Upper lobe of left lung (tissue), 6 donors: ENCODE results near the gene ABCA13. TPM values are rescaled to one million over a fixed set of nuclear protein-coding genes. Genes with fewer than 3 reads are reported as not detected.

Experiments used
- ATAC-seq, 2 donors: fragments of 200-7000 bp; cut with Tn5 transposase; one replicate each; pipeline ENCODE4 v1.9.1; 2022; ENCODE audit warnings: mild to moderate bottlenecking in 2 of 2, moderate library complexity in 2 of 2; ENCODE audit not compliant: low FRiP score in 2 of 2
- DNase-seq, 2 donors: peaks; one replicate each; pipeline ENCODE4 v3.0.0-alpha.2; 2019 to 2020
- H3K27ac ChIP-seq, 4 donors: fragments of 200-600 bp; sonication (generic); one replicate each; pipeline ENCODE4 v1.5.1; 2016 to 2019
- H3K27me3 ChIP-seq, 4 donors: fragments of 200-600 bp; sonication (generic); one replicate each; pipeline ENCODE4 v1.5.1; 2017 to 2019
- H3K36me3 ChIP-seq, 4 donors: fragments of 200-600 bp; sonication (generic); one replicate each; pipeline ENCODE4 v1.5.1; 2016 to 2019
- H3K4me1 ChIP-seq, 4 donors: fragments of 200-600 bp; sonication (generic); one replicate each; pipeline ENCODE4 v1.5.1; 2018 to 2019
- H3K4me3 ChIP-seq, 4 donors: fragments of 200-600 bp; sonication (generic); one replicate each; pipeline ENCODE4 v1.5.1; 2017 to 2019; ENCODE audit warnings: mild to moderate bottlenecking in 2 of 4, moderate library complexity in 1 of 4
- H3K9me3 ChIP-seq, 4 donors: fragments of 200-600 bp; sonication (generic); one replicate each; pipeline ENCODE4 v1.5.1; 2018 to 2019
- EP300 ChIP-seq, 4 donors: sonication (generic); formaldehyde crosslinking; IDR thresholded peaks; one replicate each; pipeline ENCODE4 v1.5.1; 2017; ENCODE audit warnings: antibody characterized with exemption in 4 of 4, control low read depth in 2 of 4
- POLR2A ChIP-seq, 4 donors: fragments of 450-650 bp; IDR thresholded peaks; one replicate each; pipeline ENCODE4 v1.5.1; 2016 to 2017; ENCODE audit warnings: antibody characterized with exemption in 4 of 4, mild to moderate bottlenecking in 2 of 4
- POLR2AphosphoS5 ChIP-seq, 2 donors: sonication (generic); formaldehyde crosslinking; IDR thresholded peaks; one replicate each; pipeline ENCODE4 v1.5.1; 2017; ENCODE audit warnings: antibody characterized with exemption in 2 of 2
- WGBS, 2 donors: methylation state at CpG; one replicate each; pipeline ENCODE4 v1.1.5; 2017 to 2018; 5-methylcytosine and 5-hydroxymethylcytosine counted together
- total RNA-seq, 6 donors: library from RNA; depleted of rRNA in 4 of 6; stranded (reverse); fragments of >200 nt in 4 of 6; gene quantifications; one replicate each; pipeline versions ENCODE4 v1.1.0 to v1.2.1, GENCODE V29; 2016 to 2021
- TF ChIP-seq, protein P1 (sequence below), 6 experiments: fragments of 450-650 bp in 4 of 6; fragments of 200-600 bp in 2 of 6; sonication (generic) in 2 of 6; IDR thresholded peaks; one replicate each; pipeline ENCODE4 v1.5.1; 2016 to 2019; ENCODE audit warnings: antibody characterized with exemption in 6 of 6
- donor health status: DM: no; HTN: no; CAD: no; lungs with moderate emphysema.
- donor health status: DM: no; HTN: yes; CAD: no; lungs with severe emphysema.

ABCA13 gene
- total RNA-seq, 6 donors from 2014 or later: 0.49 to 27.7 (median 7.1) TPM

- Histone ChIP-seq H3K4me3 (no peak overlapping the region), H3K27ac (no peak overlapping the region), H3K4me1 (no peaks in the 10 kb centered on the region), H3K36me3 (no peaks in the 10 kb centered on the region), H3K27me3 (no peaks in the 10 kb centered on the region), H3K9me3 (no peaks in the 10 kb centered on the region)
- DNase-seq: no peak
- TF ChIP-seq POLR2A (IDR thresholded peaks at IDR 0.05): no peak
- no peak for TF ChIP-seq EP300 (IDR thresholded peaks at IDR 0.05)
- TF ChIP-seq, protein P1, sequence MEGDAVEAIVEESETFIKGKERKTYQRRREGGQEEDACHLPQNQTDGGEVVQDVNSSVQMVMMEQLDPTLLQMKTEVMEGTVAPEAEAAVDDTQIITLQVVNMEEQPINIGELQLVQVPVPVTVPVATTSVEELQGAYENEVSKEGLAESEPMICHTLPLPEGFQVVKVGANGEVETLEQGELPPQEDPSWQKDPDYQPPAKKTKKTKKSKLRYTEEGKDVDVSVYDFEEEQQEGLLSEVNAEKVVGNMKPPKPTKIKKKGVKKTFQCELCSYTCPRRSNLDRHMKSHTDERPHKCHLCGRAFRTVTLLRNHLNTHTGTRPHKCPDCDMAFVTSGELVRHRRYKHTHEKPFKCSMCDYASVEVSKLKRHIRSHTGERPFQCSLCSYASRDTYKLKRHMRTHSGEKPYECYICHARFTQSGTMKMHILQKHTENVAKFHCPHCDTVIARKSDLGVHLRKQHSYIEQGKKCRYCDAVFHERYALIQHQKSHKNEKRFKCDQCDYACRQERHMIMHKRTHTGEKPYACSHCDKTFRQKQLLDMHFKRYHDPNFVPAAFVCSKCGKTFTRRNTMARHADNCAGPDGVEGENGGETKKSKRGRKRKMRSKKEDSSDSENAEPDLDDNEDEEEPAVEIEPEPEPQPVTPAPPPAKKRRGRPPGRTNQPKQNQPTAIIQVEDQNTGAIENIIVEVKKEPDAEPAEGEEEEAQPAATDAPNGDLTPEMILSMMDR (IDR thresholded peaks at IDR 0.05): no peak
- TF ChIP-seq POLR2AphosphoS5 (IDR thresholded peaks at IDR 0.05): no peak
- ATAC-seq: no peak
- 78 to 88% methylated on average over 1 of the region's 1 CpG for WGBS, 2 donors
These were observed 2.6 kb downstream of the ABCA13 start for GRCh38 chr7:48173756-48174382.

DNA sequence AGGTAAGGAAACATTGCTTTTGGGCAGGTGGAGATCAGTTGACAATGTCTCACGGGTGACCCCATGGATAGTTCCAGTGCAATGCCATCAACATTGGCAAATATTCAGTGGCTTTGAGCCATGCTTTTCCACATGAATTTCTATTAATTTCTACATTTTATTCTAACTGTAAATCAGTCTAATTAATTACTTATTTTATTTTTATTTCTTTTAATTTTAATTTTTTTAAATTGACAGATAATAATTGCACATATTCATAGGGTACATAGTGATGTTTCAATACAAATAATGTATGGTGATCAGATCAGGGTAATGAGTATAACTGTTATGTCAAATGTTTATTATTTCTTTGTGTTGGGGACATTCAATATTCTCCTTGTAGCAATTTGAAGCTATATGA lies 3.8 kb downstream of the ABCA13 start:
- ATAC-seq: no peak

DNA sequence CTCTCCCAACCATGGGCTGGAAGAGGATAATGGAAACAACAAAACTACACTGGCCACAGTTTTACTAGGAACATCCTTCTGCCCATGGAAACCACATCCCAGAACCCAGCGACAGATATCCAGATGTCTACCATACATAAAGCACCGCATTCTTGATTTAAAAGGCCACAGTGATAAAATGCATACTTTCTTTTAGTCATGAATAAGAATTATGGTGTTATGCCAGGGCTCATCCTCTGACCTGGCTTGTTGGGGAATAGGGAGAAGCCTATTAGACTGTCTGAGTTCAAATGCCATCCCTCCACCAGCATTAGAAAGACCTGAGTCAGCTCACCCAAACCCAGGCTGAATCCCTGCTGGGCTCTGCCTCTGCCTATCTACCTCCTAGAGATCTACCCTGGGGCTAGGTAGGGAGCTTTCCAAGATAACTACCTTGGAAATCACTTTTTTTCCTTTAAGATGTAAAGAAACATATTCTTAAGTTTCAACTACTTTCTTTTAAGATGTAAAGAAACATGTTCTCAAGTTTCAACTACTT lies 5.2 kb downstream of the ABCA13 start:
- H3K4me1 ChIP-seq: no peaks in the 10 kb centered on the region
- H3K4me3 ChIP-seq: no peak overlapping the region
- no peak overlapping the region for H3K27ac ChIP-seq
- 91 to 94% methylated on average over 2 of the region's 2 CpGs for WGBS, 2 donors
- H3K9me3 ChIP-seq: no peaks in the 10 kb centered on the region
- H3K36me3 ChIP-seq: no peaks in the 10 kb centered on the region
- DNase-seq (no peak), ATAC-seq (no peak)
- no peak for TF ChIP-seq EP300 (IDR thresholded peaks at IDR 0.05)
- TF ChIP-seq, protein P1 (IDR thresholded peaks at IDR 0.05): no peak
- no peak for TF ChIP-seq POLR2A (IDR thresholded peaks at IDR 0.05)
- no peak for TF ChIP-seq POLR2AphosphoS5 (IDR thresholded peaks at IDR 0.05)
- no peaks in the 10 kb centered on the region for H3K27me3 ChIP-seq

More for the DNA sequence above, 3.8 kb downstream of the ABCA13 start:
- no peak for DNase-seq
- WGBS, 2 donors: 67 to 80% methylated on average over 1 of the region's 1 CpG
- Histone ChIP-seq H3K9me3 (no peaks in the 10 kb centered on the region), H3K36me3 (no peaks in the 10 kb centered on the region), H3K27me3 (no peaks in the 10 kb centered on the region), H3K27ac (no peak overlapping the region), H3K4me1 (no peaks in the 10 kb centered on the region), H3K4me3 (no peak overlapping the region)
- TF ChIP-seq EP300 (IDR thresholded peaks at IDR 0.05): no peak
- TF ChIP-seq, protein P1 (IDR thresholded peaks at IDR 0.05): no peak

- 84 to 89% methylated on average over 9 to 11 of the region's 11 CpGs for WGBS, 2 donors
- no peaks in the 10 kb centered on the region for H3K9me3 ChIP-seq
- no peaks in the 10 kb centered on the region for H3K36me3 ChIP-seq
- TF ChIP-seq POLR2A (IDR thresholded peaks at IDR 0.05) (no peak), POLR2AphosphoS5 (IDR thresholded peaks at IDR 0.05) (no peak), EP300 (IDR thresholded peaks at IDR 0.05) (no peak)
- TF ChIP-seq, protein P1 (IDR thresholded peaks at IDR 0.05): no peak
- H3K4me3 ChIP-seq: no peak overlapping the region
- H3K27me3 ChIP-seq: no peaks in the 10 kb centered on the region
- peak in 1 of 2 donors; percentile 20 for DNase-seq
- no peaks in the 10 kb centered on the region for H3K4me1 ChIP-seq
- H3K27ac ChIP-seq: no peak overlapping the region
- ATAC-seq: no peak
These were observed 6.0 kb downstream of the ABCA13 start for GRCh38 chr7:48177271-48177670.

DNA sequence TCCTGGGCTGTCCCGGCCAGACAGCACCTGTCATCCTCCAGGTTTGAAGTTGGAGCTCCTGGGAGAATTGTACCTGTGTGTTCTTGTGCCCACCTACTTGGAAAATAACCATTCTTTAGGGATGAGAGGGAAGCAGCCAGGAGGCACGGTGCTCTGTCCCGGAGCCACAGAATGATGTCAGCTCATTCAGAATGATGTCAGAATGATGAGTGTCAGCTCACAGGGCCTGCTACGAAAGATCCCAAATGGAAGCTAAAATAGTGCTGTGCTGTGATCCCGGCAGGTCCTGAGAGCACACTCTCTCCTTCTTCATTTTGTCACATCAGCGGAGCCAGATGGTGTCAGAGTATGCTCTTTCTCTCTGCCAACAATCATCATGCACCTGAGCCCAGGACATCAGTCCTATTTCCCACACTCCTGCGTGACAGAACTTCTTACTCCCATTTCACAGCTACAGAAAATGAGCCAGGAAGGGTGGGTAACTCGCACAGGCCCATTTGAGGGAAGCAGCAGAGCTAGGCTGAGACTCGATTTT lies 8.3 kb downstream of the ABCA13 start:
- H3K9me3 ChIP-seq: no peaks in the 10 kb centered on the region
- WGBS, 2 donors: 81 to 83% methylated on average over 9 of the region's 9 CpGs
- H3K36me3 ChIP-seq: no peaks in the 10 kb centered on the region
- TF ChIP-seq EP300 (IDR thresholded peaks at IDR 0.05): no peak
- no peak for TF ChIP-seq POLR2AphosphoS5 (IDR thresholded peaks at IDR 0.05)
- no peak for TF ChIP-seq POLR2A (IDR thresholded peaks at IDR 0.05)
- TF ChIP-seq, protein P1 (IDR thresholded peaks at IDR 0.05): no peak
- DNase-seq: no peak
- H3K27ac ChIP-seq: no peak overlapping the region
- no peak overlapping the region for H3K4me3 ChIP-seq
- H3K4me1 ChIP-seq: peaks cover 0 to 5% (median 0%) of the 10 kb centered on the region in 4 donors
- no peaks in the 10 kb centered on the region for H3K27me3 ChIP-seq
- ATAC-seq: no peak
